HG03066 (cell line): ENCODE data around the gene DNM1L.

Experiments used
- ATAC-seq: cut with Tn5 transposase; IDR thresholded peaks from one replicate; pipeline ENCODE4 v1.9.1; 2021; ENCODE audit warnings: low read depth; ENCODE audit not compliant: unreplicated experiment

Gene DNM1L

GRCh38 chr12:32755654-32756475 lies 76.8 kb downstream of the DNM1L start, which contains the start of gene YARS2:
Gene YARS2, minus strand, starts transcription at chr12:32755897. Its CDS starts 23 bp downstream, at chr12:32755874.
- ATAC-seq: peak; percentile 93

GRCh38 chr12:32756476-32757066 lies 77.5 kb downstream of the DNM1L start:
- ATAC-seq: no peak

DNA sequence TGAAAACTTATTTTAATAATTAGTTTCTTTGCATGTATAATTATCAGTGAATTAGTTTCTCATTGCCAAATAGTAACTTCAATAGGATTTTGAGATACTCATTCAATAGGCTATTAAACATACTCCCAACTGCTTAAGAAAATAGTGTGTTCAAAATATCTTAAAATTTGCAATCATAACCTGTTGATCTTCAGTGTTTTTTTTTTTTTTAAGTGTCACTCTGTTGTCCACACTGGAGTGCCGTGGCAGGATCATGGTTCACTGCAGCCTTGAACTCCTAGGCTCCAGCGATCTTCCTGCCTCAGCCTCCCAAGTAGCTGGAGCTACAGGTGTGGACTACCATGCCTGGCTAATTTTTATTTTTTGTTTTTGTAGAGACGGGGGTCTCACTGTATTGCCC lies 78.1 kb downstream of the DNM1L start:
- ATAC-seq: no peak

DNA sequence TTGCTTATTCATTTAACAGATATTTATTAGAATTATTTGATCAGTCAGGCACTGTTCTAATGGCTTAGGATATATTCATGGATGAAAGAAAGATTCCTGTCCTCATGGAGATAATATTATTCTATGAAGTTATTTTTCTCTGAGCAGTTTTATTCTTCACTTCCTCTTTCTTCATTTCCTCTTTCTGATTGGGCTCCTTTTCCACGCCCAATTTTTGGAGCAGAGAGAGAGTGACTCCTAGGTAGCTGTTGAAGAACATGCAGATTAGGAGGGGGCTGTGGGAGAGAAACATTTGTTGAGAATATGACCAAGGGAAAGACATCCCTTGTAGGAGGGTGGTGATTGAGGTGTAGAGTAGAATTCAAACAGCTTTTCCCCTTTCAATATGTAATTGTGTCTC lies 82.6 kb downstream of the DNM1L start:
- no peak for ATAC-seq

DNA sequence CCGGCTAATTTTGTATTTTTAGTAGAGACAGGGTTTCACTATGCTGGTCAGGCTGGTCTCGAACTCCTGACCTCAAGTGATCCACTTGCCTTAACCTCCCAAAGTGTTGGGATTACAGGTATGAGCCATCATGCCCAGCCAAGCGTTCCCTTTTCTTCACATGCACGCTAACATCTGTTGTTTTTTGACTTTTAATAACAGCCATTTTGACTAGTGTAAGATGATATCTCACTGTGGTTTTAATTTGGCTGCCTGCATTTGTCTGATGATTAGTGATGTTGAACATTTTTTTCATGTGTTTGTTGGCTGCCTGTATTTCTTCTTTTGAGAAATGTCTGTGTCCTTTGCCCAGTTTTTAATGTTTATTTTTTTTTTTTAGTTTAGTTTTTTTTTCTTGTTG lies 86.8 kb downstream of the DNM1L start:
- ATAC-seq: no peak

- ATAC-seq: no peak
Observed at GRCh38 chr12:32768518-32768917, 89.4 kb downstream of the DNM1L start.

DNA sequence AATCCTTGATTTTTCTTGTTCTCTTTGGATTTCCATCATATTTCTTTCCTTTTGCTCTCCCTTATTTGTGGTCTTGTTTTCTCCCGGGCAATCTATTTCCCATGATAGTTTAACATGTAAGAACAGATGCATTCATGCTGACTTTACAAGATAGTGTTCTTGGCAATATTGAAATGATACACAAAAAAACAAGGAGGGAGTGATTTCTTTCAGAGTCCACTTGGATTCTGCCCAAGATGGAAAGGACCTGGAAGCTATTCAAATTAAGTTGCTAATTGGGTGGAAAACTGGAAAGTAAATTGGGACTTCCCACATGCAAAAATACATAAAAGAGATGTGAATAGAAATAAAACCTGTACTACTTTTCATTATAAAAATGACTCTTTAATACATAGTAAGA lies 91.0 kb downstream of the DNM1L start:
- no peak for ATAC-seq

DNA sequence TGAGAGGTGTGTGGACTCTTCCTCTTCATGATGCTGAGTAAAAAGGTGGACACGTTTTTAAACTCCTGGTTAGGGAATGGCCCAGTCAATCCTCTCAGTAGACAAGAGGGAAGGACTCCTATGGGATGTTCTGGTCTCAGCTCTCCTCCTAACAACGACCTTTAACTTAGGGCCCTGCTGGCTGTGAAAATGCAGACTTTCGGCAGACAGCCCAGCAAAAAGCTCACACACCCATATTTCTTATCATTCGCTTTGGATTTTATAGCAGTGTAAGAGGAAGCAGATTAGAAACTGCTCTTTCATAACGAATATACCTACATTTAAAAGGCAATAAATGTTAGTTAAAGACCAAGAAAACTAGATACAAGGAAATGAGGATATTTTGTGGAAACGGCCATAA lies 94.6 kb downstream of the DNM1L start:
- no peak for ATAC-seq

DNA sequence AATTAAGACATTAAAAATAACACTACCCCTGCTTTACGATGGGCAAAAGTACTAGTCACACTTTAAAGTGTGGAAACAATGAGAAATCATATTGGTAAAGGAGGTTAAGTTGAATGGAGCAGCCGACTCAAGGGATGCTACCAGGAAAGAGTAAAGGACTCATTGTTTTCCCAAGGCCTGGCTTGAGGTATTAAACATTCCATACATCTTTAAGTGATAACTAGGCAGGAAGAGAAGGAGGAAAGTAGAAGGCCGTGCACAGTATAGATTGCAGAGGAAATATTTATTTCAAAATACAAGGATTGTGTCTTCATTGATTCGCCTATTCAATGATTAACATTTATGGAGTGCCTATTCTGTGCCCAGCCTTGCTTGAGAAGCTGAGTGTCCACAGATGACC lies 97.2 kb downstream of the DNM1L start:
- no peak for ATAC-seq

- ATAC-seq: no peak
Observed at GRCh38 chr12:32777159-32777558, 98.1 kb downstream of the DNM1L start.

DNA sequence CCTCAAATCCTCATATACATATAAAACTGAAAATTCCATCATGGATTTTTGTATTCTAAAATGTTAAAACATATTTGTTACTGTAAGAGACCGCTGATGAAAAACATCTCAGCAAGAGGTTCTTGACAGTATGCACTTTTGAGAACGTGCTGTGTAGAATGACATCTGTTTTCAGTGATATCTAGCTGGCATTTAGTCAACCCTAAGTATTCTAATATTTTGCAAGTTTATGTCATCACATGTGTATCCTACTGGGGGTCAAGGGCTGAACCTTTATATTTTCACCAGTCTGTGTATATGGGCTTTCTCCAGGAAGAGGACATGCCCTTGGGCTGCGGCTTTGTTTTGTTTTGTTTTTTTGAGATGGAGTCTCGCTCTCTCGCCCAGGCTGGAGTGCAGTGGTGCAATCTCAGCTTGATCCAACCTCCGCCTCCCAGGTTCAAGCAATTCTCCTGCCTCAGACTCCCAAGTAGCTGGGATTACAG lies 98.6 kb downstream of the DNM1L start:
- no peak for ATAC-seq

DNA sequence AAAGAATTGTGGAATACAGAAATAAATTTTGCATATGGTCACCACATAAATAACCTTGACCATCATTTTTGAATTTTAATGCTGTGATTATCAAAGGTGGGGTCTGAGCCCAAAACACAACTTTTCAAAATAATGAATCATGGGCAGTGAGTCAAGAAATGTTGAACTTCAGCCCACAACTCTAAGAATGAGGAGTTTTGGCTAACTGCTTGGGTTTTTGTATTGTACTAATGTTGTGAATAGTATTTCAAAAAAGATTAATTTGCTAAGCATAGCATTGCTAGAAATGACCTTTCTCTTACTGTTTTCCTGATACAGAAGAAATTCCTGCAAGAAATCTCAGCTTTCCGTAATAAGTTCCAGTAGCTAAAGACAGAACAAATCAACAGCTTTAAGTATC lies 101.0 kb downstream of the DNM1L start:
- ATAC-seq: no peak

DNA sequence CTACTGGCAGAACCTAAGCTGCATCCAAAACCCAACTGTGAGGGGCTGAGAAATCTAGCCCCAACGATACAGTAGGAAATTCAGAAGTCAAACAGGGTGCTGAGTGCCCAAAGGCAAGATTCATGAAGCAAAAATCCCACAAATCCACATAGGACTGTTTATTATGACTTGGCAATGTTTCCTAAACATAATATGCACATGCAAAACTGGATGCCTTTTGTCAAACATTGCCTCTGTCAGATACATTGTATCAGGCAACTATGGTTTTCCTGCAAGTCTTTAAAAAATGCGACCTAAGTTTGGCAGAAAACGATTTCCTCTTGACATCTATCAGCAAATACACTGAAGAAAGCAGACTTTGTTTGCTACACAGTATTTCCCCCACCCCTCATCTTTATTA lies 103.9 kb downstream of the DNM1L start:
- no peak for ATAC-seq

DNA sequence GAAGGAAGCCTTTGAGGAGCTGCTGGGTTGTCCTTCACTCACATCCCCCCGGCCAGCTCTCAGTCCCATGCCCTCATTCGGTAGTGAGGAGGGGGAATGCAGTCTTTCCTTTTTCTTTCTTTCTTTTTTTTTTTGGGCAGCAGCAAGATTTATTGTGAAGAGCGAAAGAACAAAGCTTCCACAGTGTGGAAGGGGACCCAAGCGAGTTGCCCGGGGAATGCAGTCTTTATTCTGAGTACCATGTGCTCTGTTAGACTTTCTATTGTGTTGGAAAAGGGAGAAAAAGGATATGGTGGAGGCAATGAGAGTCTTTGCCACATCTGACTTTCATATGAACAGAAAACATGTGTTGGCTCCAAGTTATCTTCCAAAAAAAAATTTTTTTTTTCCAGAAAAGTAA lies 106.5 kb downstream of the DNM1L start:
- ATAC-seq: no peak

GRCh38 chr12:32788405-32788804 lies 109.3 kb downstream of the DNM1L start:
- ATAC-seq: no peak

- ATAC-seq: no peak
Observed at GRCh38 chr12:32789446-32789845, 110.3 kb downstream of the DNM1L start.

DNA sequence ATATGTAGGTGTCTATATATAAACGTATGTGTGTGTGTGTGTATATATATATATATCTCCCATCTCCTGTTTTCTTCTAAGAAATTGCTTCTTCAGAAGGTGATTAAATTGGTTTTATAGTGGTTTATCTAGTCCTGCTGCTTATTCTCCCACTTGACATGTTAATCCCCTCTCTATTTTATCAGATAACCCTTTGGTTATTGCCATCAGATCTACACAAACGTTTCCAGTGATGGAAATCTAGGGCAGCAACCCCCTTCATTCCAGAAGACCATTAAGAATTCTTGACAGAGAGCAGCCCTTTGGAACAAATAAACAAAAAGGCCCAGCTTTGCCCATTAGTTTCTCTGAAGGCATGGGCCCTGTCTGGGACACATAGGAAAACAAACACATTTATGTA lies 110.8 kb downstream of the DNM1L start:
- ATAC-seq: no peak

DNA sequence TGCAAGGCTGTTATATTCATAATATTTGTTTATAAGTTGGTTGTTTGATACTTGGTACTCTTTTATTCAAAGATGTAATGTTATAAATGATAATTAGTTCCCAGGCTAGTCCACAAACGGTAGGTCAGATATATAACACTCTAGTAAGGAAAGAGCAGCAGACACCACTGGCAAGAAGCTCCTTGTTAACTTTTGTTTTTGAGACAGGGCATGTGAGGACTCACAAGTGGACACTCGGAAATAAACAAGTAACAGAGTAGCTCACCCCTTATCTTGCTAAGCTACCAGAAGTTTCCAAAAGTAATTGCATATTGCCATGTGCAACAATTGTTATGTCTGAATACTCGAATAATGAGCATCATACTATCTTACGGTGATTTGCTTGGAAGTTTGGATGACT lies 115.2 kb downstream of the DNM1L start:
- no peak for ATAC-seq
